Retinal pigment epithelial cell (primary cell): ENCODE results near the gene HADHA.
A peak's percentile ranks its signal among the peaks of the same experiment; 100 is the strongest.

Source experiments
- DNase-seq: peaks from one replicate; pipeline ENCODE4 v3.0.0-alpha.2; 2010; ENCODE audit warnings: low read depth
- H3K4me3 ChIP-seq: 2 replicates; pipeline ENCODE4 v1.5.1; 2011; ENCODE audit warnings: mild to moderate bottlenecking, low read length, control low read depth, moderate library complexity
- CTCF ChIP-seq: conservative IDR thresholded peaks from 2 replicates; pipeline ENCODE4 v1.5.1; 2011; ENCODE audit warnings: low read depth, low read length, control low read depth, inconsistent platforms

The HADHA gene

GRCh38 chr2:26175466-26176278 lies 68.8 kb downstream of the HADHA start:
- DNase-seq = no peak
- TF ChIP-seq CTCF = no peak
- H3K4me3 ChIP-seq = no peak overlapping the region

GRCh38 chr2:26174691-26175465 lies 69.6 kb downstream of the HADHA start:
- DNase-seq = no peak
- no peak overlapping the region for H3K4me3 ChIP-seq
- TF ChIP-seq CTCF = no peak

GRCh38 chr2:26173776-26174482 lies 70.5 kb downstream of the HADHA start:
- TF ChIP-seq CTCF = no peak
- H3K4me3 ChIP-seq = peak overlapping the region; percentile 19
- DNase-seq = no peak

- no peak for TF ChIP-seq CTCF
- DNase-seq = no peak
- peak within 1 kb of the TSS; percentile 38 for H3K4me3 ChIP-seq
These were observed 71.3 kb downstream of the HADHA start, which contains the start of gene GAREM2 for GRCh38 chr2:26172871-26173775. TSS of gene GAREM2 (plus strand) at chr2:26173088. CDS start at chr2:26173221, 133 bp downstream.

- no peak for DNase-seq
- no peak overlapping the region for H3K4me3 ChIP-seq
- no peak for TF ChIP-seq CTCF
These were observed 72.1 kb downstream of the HADHA start for GRCh38 chr2:26172189-26172870.

- TF ChIP-seq CTCF = no peak
- H3K4me3 ChIP-seq = no peak overlapping the region
- no peak for DNase-seq
These were observed 73.6 kb downstream of the HADHA start for GRCh38 chr2:26170795-26171194.
